Vagina (tissue), 2 donors: ENCODE results near the gene GALNT9. TPM values are rescaled to one million over a fixed set of nuclear protein-coding genes. Genes with fewer than 3 reads are reported as not detected.

Experiments used
- DNase-seq, 2 donors: peaks; one replicate each; pipeline ENCODE4 v3.0.0-alpha.2; 2017; ENCODE audit errors: extremely low spot score in 2 of 2
- H3K27ac ChIP-seq: fragments of 200-600 bp; sonication (generic); one replicate; pipeline ENCODE4 v1.5.1; 2019
- H3K27me3 ChIP-seq: fragments of 200-600 bp; sonication (generic); one replicate; pipeline ENCODE4 v1.5.1; 2019
- H3K36me3 ChIP-seq, 2 donors: fragments of 200-600 bp; sonication (generic); one replicate each; pipeline ENCODE4 v1.5.1; 2017 to 2019
- H3K4me1 ChIP-seq: fragments of 200-600 bp; sonication (generic); one replicate; pipeline ENCODE4 v1.5.1; 2019
- H3K4me3 ChIP-seq, 2 donors: fragments of 200-600 bp; sonication (generic); 1 replicate in 1 of 2; 2 replicates in 1 of 2; pipeline ENCODE4 v1.5.1; 2016 to 2019
- H3K9me3 ChIP-seq: fragments of 200-600 bp; sonication (generic); one replicate; pipeline ENCODE4 v1.5.1; 2019
- CTCF ChIP-seq, 3 experiments: fragments of 450-650 bp in 2 of 3; fragments of 200-600 bp in 1 of 3; sonication (generic) in 1 of 3; IDR thresholded peaks; one replicate each; pipeline ENCODE4 v1.5.1; 2017 to 2019; ENCODE audit warnings: antibody characterized with exemption in 3 of 3, mild to moderate bottlenecking in 2 of 3, moderate library complexity in 2 of 3
- POLR2A ChIP-seq, 2 donors: fragments of 450-650 bp; IDR thresholded peaks; one replicate each; pipeline ENCODE4 v1.6.1; 2017; ENCODE audit warnings: antibody characterized with exemption in 2 of 2, mild to moderate bottlenecking in 2 of 2, moderate library complexity in 2 of 2
- POLR2AphosphoS5 ChIP-seq, 2 donors: sonication (generic); formaldehyde crosslinking; IDR thresholded peaks; one replicate each; pipeline ENCODE4 v1.9.0; 2017; ENCODE audit warnings: antibody characterized with exemption in 2 of 2, mild to moderate bottlenecking in 2 of 2, low read depth in 1 of 2; ENCODE audit not compliant: insufficient read depth in 1 of 2
- intact Hi-C: fragments of 100-400 bp; cut with DNase I; formaldehyde crosslinking; loops from one replicate; pipeline ENCODE4 v1.15.1; 2023
- total RNA-seq: library from RNA; depleted of rRNA; stranded (reverse); fragments of >200 nt; gene quantifications from one replicate; pipeline ENCODE4 v1.2.3, GENCODE V29; 2016

Gene GALNT9
- total RNA-seq, 1 donor from 2014 or later, result 1.5 TPM

DNA sequence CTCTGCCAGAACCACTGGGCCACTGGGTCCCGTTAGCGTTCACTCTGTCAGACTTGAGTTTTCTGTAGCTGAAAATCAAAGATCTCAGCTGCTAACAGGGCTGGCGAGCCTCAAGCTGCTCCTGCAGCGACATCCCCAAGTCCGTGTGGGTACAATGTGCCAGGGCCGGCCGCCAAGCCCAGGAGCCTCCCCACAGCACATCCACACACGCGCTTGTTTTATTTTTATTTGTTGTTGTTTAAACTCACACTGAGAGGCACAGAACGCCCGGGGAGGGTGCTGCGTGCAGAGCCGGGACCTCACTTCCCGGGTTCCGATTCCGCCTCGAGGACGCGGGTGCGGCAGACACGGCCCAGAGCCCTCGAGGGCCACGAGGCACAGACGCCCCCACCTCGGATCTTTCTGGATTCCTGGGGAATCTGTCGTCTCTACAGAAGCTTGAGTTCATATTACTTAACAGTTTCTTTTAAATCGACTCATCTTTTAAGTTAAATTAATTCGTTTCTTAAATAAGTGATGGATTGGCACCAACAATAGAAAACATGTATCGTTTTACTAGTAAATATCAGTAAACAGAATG is 9.3 kb downstream of the GALNT9 start:
- TF ChIP-seq POLR2AphosphoS5 (IDR thresholded peaks at IDR 0.05; ENCODE audit: insufficient read depth in 1 of 2, low read depth in 1 of 2) (no peak), POLR2A (IDR thresholded peaks at IDR 0.05) (no peak), CTCF (IDR thresholded peaks at IDR 0.05) (no peak)
- Histone ChIP-seq H3K27ac (no peak overlapping the region), H3K36me3 (no peaks in the 10 kb centered on the region), H3K4me3 (no peak overlapping the region), H3K4me1 (no peaks in the 10 kb centered on the region), H3K9me3 (no peaks in the 10 kb centered on the region), H3K27me3 (no peaks in the 10 kb centered on the region)
- intact Hi-C loops, result no loop called here
- no peak for DNase-seq

- TF ChIP-seq POLR2A (IDR thresholded peaks at IDR 0.05), result no peak
- no peak for TF ChIP-seq POLR2AphosphoS5 (IDR thresholded peaks at IDR 0.05; ENCODE audit: insufficient read depth in 1 of 2, low read depth in 1 of 2)
- no peak for TF ChIP-seq CTCF (IDR thresholded peaks at IDR 0.05)
- H3K27ac ChIP-seq, result no peak overlapping the region
- no peaks in the 10 kb centered on the region for H3K9me3 ChIP-seq
- H3K4me1 ChIP-seq, result no peaks in the 10 kb centered on the region
- H3K27me3 ChIP-seq, result no peaks in the 10 kb centered on the region
- no peaks in the 10 kb centered on the region for H3K36me3 ChIP-seq
- intact Hi-C loops, result no loop called here
- no peak for DNase-seq
- H3K4me3 ChIP-seq, result no peak overlapping the region
Observed at GRCh38 chr12:132319359-132319950, 9.9 kb downstream of the GALNT9 start.

- Histone ChIP-seq H3K4me1 (no peaks in the 10 kb centered on the region), H3K36me3 (no peaks in the 10 kb centered on the region), H3K27me3 (no peaks in the 10 kb centered on the region), H3K9me3 (no peaks in the 10 kb centered on the region), H3K4me3 (no peak overlapping the region), H3K27ac (no peak overlapping the region)
- DNase-seq, result no peak
- TF ChIP-seq POLR2AphosphoS5 (IDR thresholded peaks at IDR 0.05; ENCODE audit: insufficient read depth in 1 of 2, low read depth in 1 of 2), result no peak
- TF ChIP-seq CTCF (IDR thresholded peaks at IDR 0.05), result no peak
- intact Hi-C loops, result loop anchor here (1.0 kb wide), 1 partner anchor 49 kb away; no protein-coding TSS in a partner anchor
Observed at GRCh38 chr12:132318618-132319033, 10.8 kb downstream of the GALNT9 start.

GRCh38 chr12:132318135-132318534 is 11.3 kb downstream of the GALNT9 start:
- H3K27ac ChIP-seq, result no peak overlapping the region
- no peaks in the 10 kb centered on the region for H3K9me3 ChIP-seq
- no peaks in the 10 kb centered on the region for H3K36me3 ChIP-seq
- no peak for DNase-seq
- TF ChIP-seq POLR2A (IDR thresholded peaks at IDR 0.05) (no peak), POLR2AphosphoS5 (IDR thresholded peaks at IDR 0.05; ENCODE audit: insufficient read depth in 1 of 2, low read depth in 1 of 2) (no peak), CTCF (IDR thresholded peaks at IDR 0.05) (no peak)
- no peaks in the 10 kb centered on the region for H3K27me3 ChIP-seq
- H3K4me3 ChIP-seq, result no peak overlapping the region
- H3K4me1 ChIP-seq, result no peaks in the 10 kb centered on the region
- intact Hi-C loops, result loop anchor here (1.0 kb wide), 1 partner anchor 49 kb away; no protein-coding TSS in a partner anchor

- DNase-seq, result no peak
- Histone ChIP-seq H3K27ac (no peak overlapping the region), H3K27me3 (no peaks in the 10 kb centered on the region), H3K4me1 (no peaks in the 10 kb centered on the region), H3K9me3 (no peaks in the 10 kb centered on the region), H3K36me3 (no peaks in the 10 kb centered on the region), H3K4me3 (no peak overlapping the region)
- TF ChIP-seq POLR2A (IDR thresholded peaks at IDR 0.05) (no peak), CTCF (IDR thresholded peaks at IDR 0.05) (no peak)
- intact Hi-C loops, result no loop called here
Observed at GRCh38 chr12:132317233-132317938, 12.0 kb downstream of the GALNT9 start.
